Measurements from ENCODE around the gene PCSK7.
"Not testable (repeated sequence)": the region's sequence is repeated elsewhere in the genome, so short reads cannot be mapped to it uniquely, and the experiment has no call there.

DNA sequence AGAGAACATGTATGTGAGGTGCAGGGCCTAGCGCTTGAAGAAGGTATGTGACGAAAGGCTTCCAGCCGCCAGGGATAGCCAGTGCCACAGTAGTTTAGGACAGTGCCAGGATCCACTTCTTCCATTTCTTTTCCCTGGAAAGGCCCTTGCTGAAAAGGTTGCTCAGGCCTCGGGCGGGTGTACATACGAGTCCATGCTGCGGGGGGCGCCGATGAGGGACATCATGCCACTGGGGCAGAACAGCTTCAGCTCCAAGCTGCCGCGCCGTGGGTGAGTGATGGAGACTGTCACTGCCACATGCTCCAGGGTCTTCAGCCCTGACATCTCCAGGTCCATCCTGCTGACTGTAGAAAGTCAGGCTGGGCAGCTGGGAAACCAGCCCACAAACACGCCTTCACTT lies 23.2 kb downstream of the PCSK7 start:
- not testable (repeated sequence) for TF ChIP-seq POLR2AphosphoS5, POLR2A (IDR thresholded peaks at IDR 0.05)
- TF ChIP-seq, protein P1, sequence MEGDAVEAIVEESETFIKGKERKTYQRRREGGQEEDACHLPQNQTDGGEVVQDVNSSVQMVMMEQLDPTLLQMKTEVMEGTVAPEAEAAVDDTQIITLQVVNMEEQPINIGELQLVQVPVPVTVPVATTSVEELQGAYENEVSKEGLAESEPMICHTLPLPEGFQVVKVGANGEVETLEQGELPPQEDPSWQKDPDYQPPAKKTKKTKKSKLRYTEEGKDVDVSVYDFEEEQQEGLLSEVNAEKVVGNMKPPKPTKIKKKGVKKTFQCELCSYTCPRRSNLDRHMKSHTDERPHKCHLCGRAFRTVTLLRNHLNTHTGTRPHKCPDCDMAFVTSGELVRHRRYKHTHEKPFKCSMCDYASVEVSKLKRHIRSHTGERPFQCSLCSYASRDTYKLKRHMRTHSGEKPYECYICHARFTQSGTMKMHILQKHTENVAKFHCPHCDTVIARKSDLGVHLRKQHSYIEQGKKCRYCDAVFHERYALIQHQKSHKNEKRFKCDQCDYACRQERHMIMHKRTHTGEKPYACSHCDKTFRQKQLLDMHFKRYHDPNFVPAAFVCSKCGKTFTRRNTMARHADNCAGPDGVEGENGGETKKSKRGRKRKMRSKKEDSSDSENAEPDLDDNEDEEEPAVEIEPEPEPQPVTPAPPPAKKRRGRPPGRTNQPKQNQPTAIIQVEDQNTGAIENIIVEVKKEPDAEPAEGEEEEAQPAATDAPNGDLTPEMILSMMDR (IDR thresholded peaks at IDR 0.05), result not testable (repeated sequence)

Data from prostate gland (tissue), 2 donors.